ENCODE results near the gene PABPN1L. TPM values are rescaled to one million over a fixed set of nuclear protein-coding genes. Genes with fewer than 3 reads are reported as not detected.

The PABPN1L gene
- total and polyA plus RNA-seq, 2 donors (not counting 3 experiments of a cell fraction or from before 2014, with no cell fraction given) = not detected

DNA sequence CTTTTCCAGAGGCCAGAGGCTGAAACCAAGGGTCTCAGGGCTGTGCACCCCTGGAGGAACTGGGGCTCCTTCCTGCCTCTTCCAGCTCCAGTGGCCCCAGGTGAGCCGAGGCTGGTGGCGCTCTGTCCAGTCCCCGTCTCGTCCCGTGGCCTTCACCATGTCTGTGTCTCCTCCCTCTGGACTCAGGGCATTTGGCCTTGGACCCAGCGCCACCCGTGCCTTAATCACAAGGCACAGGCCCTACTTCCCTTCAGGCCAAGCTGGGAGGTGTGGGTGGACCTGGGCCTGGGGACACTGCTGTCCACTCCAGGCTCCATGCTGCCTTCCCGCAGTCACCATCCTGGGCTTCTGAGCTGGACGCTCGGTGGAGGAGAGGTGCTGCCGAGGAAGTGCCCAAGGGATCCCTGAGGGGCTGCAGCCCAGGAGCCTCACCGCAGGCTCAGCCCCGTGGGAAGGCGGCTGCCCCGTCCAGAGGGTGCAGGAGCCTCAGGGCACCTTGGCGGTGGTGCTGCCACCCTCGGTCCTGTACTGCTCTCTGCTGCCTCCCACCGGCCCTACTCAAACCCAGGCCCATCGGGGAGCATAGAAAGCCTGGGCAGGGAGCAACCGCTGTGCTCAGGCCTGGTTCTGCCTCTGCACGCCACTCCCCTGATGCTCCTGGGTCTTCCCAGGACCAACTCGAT lies 45.2 kb downstream of the PABPN1L start:
- POLR2A ChIA-PET = no interaction called here

DNA sequence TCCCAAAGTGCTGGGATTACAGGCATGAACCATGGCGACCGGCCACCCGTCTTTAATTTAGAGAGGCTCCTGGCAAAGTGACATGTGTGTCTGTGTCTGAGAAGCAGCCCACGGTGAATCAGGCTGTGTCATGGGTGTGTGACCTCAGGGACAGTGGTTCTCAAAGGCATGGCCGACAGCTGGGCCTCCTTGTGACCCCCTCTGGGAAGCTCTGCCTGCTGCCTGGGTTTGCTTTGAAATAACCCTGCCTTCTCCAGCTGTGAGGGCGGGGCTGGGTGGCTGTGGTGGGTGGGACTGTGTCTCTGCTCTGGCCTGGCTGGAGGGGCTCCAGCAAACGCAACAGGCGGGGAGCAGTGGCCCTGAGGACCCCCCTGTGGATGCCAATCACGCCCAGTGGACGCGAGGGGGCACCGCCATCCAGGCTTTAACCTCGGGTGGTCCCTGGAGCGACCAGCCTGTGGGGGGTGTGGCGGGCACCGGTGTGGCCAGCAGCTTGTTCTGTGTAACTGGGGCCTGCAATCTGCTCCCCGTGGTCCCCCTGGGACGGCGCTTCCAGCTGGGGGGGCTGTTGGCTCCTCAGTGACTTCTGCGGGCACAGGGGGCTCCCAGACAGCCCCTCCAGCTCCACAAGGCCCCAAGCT lies 46.0 kb downstream of the PABPN1L start:
- DNase-seq (ENCODE audit: low read depth, low spot score) (no peak), FAIRE-seq (no peak)
- Histone ChIP-seq H4K20me1 (replicated peaks; ENCODE audit: control insufficient read depth, extremely low read depth, insufficient read depth, low read length) (no peaks in the 10 kb centered on the region), H3K79me2 (ENCODE audit: control insufficient read depth, insufficient read depth, low read length) (no peaks in the 10 kb centered on the region), H3K36me3 (ENCODE audit: control insufficient read depth in 2 of 2, extremely low read depth in 1 of 2, insufficient read depth in 2 of 2, low read length in 2 of 2) (peaks cover 0 to 3% of the 10 kb centered on the region in 2 experiments), H3K4me3 (replicated peaks in 1 of 3; ENCODE audit: insufficient read depth in 1 of 3, low read depth in 1 of 3, low read length in 3 of 3) (no peak overlapping the region), H3K9ac (replicated peaks; ENCODE audit: extremely low read depth, insufficient read depth, low read length) (no peak overlapping the region), H3K4me2 (ENCODE audit: insufficient read depth, low read length) (no peak overlapping the region), H3K4me1 (ENCODE audit: control insufficient read depth, extremely low read depth, insufficient read depth, low read length) (no peaks in the 10 kb centered on the region), H3K9me3 (replicated peaks; ENCODE audit: control insufficient read depth, insufficient read depth, low read length) (no peaks in the 10 kb centered on the region), H2AFZ (ENCODE audit: low read depth, low read length) (no peak overlapping the region), H3K27ac (ENCODE audit: insufficient read depth, low read depth, low read length) (no peak overlapping the region), H3K9me1 (replicated peaks; ENCODE audit: control insufficient read depth, extremely low read depth, insufficient read depth, low read length) (no peaks in the 10 kb centered on the region), H3K27me3 (ENCODE audit: control insufficient read depth in 2 of 2, insufficient read depth in 2 of 2, low read length in 2 of 2) (no peaks in the 10 kb centered on the region)
- TF ChIP-seq POLR2AphosphoS5 (IDR thresholded peaks at IDR 0.05; ENCODE audit: insufficient read depth, low read depth, low read length) (no peak), JUN (IDR thresholded peaks at IDR 0.05; ENCODE audit: borderline replicate concordance, insufficient read depth, insufficient read length, low read depth) (no peak), FOS (IDR thresholded peaks at IDR 0.05; ENCODE audit: borderline replicate concordance, insufficient read depth, low read length) (no peak), EZH2 (IDR thresholded peaks at IDR 0.05; ENCODE audit: borderline replicate concordance, low read depth, low read length, severe bottlenecking) (no peak), POLR2A (IDR thresholded peaks at IDR 0.05; ENCODE audit: low read depth, low read length) (no peak), GATA2 (IDR thresholded peaks at IDR 0.05; ENCODE audit: insufficient read depth, insufficient read length, low read depth, low read length) (no peak), MYC (IDR thresholded peaks at IDR 0.05; ENCODE audit: low read depth, low read length) (no peak)
- TF ChIP-seq, protein P1, sequence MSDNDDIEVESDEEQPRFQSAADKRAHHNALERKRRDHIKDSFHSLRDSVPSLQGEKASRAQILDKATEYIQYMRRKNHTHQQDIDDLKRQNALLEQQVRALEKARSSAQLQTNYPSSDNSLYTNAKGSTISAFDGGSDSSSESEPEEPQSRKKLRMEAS (IDR thresholded peaks at IDR 0.05; ENCODE audit: insufficient read depth, insufficient read length) = no peak
- TF ChIP-seq, protein P2, sequence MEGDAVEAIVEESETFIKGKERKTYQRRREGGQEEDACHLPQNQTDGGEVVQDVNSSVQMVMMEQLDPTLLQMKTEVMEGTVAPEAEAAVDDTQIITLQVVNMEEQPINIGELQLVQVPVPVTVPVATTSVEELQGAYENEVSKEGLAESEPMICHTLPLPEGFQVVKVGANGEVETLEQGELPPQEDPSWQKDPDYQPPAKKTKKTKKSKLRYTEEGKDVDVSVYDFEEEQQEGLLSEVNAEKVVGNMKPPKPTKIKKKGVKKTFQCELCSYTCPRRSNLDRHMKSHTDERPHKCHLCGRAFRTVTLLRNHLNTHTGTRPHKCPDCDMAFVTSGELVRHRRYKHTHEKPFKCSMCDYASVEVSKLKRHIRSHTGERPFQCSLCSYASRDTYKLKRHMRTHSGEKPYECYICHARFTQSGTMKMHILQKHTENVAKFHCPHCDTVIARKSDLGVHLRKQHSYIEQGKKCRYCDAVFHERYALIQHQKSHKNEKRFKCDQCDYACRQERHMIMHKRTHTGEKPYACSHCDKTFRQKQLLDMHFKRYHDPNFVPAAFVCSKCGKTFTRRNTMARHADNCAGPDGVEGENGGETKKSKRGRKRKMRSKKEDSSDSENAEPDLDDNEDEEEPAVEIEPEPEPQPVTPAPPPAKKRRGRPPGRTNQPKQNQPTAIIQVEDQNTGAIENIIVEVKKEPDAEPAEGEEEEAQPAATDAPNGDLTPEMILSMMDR (IDR thresholded peaks at IDR 0.05; ENCODE audit: extremely low read depth in 1 of 2, insufficient read depth in 1 of 2, low read depth in 1 of 2, low read length in 2 of 2) = no peak
- dilution Hi-C loops (cut with MboI; ENCODE audit: extremely low pct_ligation_motif_present, low sequenced_read_pairs) = no loop called here
- ChIA-PET CTCF (interaction anchor here (1.4 kb wide), 1 partner anchor 83 kb away, joined by 3 read pairs; no protein-coding TSS in a partner anchor), POLR2A (no interaction called here)
- intact Hi-C loops (cut with micrococcal nuclease) = no loop called here
- no TSS peak for BruUV-seq (replicated peaks)

More for the DNA sequence above, 45.2 kb downstream of the PABPN1L start:
- Histone ChIP-seq H3K4me2 (ENCODE audit: insufficient read depth, low read length) (no peak overlapping the region), H3K9me3 (replicated peaks; ENCODE audit: control insufficient read depth, insufficient read depth, low read length) (no peaks in the 10 kb centered on the region), H3K27me3 (ENCODE audit: control insufficient read depth in 2 of 2, insufficient read depth in 2 of 2, low read length in 2 of 2) (no peaks in the 10 kb centered on the region), H3K79me2 (ENCODE audit: control insufficient read depth, insufficient read depth, low read length) (no peaks in the 10 kb centered on the region), H3K4me1 (ENCODE audit: control insufficient read depth, extremely low read depth, insufficient read depth, low read length) (no peaks in the 10 kb centered on the region), H3K4me3 (replicated peaks in 1 of 3; ENCODE audit: insufficient read depth in 1 of 3, low read depth in 1 of 3, low read length in 3 of 3) (no peak overlapping the region), H3K36me3 (ENCODE audit: control insufficient read depth in 2 of 2, extremely low read depth in 1 of 2, insufficient read depth in 2 of 2, low read length in 2 of 2) (peaks cover 0 to 3% of the 10 kb centered on the region in 2 experiments), H2AFZ (ENCODE audit: low read depth, low read length) (no peak overlapping the region), H4K20me1 (replicated peaks; ENCODE audit: control insufficient read depth, extremely low read depth, insufficient read depth, low read length) (no peaks in the 10 kb centered on the region), H3K9me1 (replicated peaks; ENCODE audit: control insufficient read depth, extremely low read depth, insufficient read depth, low read length) (no peaks in the 10 kb centered on the region), H3K27ac (ENCODE audit: insufficient read depth, low read depth, low read length) (no peak overlapping the region), H3K9ac (replicated peaks; ENCODE audit: extremely low read depth, insufficient read depth, low read length) (no peak overlapping the region)
- dilution Hi-C loops (cut with MboI; ENCODE audit: extremely low pct_ligation_motif_present, low sequenced_read_pairs) = no loop called here
- DNase-seq (ENCODE audit: low read depth, low spot score) (no peak), FAIRE-seq (no peak)
- intact Hi-C loops (cut with micrococcal nuclease) = no loop called here
- no peak for TF ChIP-seq FOS (IDR thresholded peaks at IDR 0.05; ENCODE audit: borderline replicate concordance, insufficient read depth, low read length)
- TF ChIP-seq MYC (IDR thresholded peaks at IDR 0.05; ENCODE audit: low read depth, low read length) = no peak
- no peak for TF ChIP-seq EZH2 (IDR thresholded peaks at IDR 0.05; ENCODE audit: borderline replicate concordance, low read depth, low read length, severe bottlenecking)
- TF ChIP-seq JUN (IDR thresholded peaks at IDR 0.05; ENCODE audit: borderline replicate concordance, insufficient read depth, insufficient read length, low read depth) = no peak
- TF ChIP-seq POLR2A (IDR thresholded peaks at IDR 0.05; ENCODE audit: low read depth, low read length) = no peak
- TF ChIP-seq, protein P1 (IDR thresholded peaks at IDR 0.05; ENCODE audit: insufficient read depth, insufficient read length) = no peak
- CTCF ChIA-PET = interaction anchor here (1.4 kb wide), 1 partner anchor 84 kb away, joined by 3 read pairs; no protein-coding TSS in a partner anchor
- BruUV-seq (replicated peaks) = no TSS peak

All from endothelial cell of umbilical vein (primary cell).